Thyroid gland (tissue), 4 donors: Measurements from ENCODE around the gene COL18A1. TPM values are rescaled to one million over a fixed set of nuclear protein-coding genes. Genes with fewer than 3 reads are reported as not detected.

Source experiments
- DNase-seq, 2 donors: peaks; one replicate each; pipeline ENCODE4 v3.0.0-alpha.2; 2019
- H3K27ac ChIP-seq, 3 donors: fragments of 200-600 bp; sonication (generic); 1 replicate in 2 of 3; 2 replicates in 1 of 3; pipeline ENCODE4 v1.5.1; 2016 to 2019; ENCODE audit warnings: mild to moderate bottlenecking in 1 of 3, moderate library complexity in 1 of 3
- H3K27me3 ChIP-seq: fragments of 200-600 bp; sonication (generic); one replicate; pipeline ENCODE4 v1.5.1; 2019
- H3K36me3 ChIP-seq, 2 donors: fragments of 200-600 bp; sonication (generic); one replicate each; pipeline ENCODE4 v1.5.1; 2016 to 2019
- H3K4me1 ChIP-seq, 2 donors: fragments of 200-600 bp; sonication (generic); one replicate each; pipeline ENCODE4 v1.5.1; 2017 to 2019
- H3K4me3 ChIP-seq, 3 donors: fragments of 200-600 bp; sonication (generic); replicated peaks in 1 of 3; 1 replicate in 2 of 3; 2 replicates in 1 of 3; pipeline ENCODE4 v1.5.1; 2016; ENCODE audit warnings: mild to moderate bottlenecking in 1 of 3
- H3K9me3 ChIP-seq: fragments of 200-600 bp; sonication (generic); one replicate; pipeline ENCODE4 v1.5.1; 2017
- CTCF ChIP-seq, 6 experiments: fragments of 200-600 bp in 3 of 6; fragments of 450-650 bp in 3 of 6; sonication (generic) in 3 of 6; IDR thresholded peaks; one replicate each; pipeline ENCODE4 v1.5.1; 2016 to 2019; ENCODE audit warnings: antibody characterized with exemption in 6 of 6, mild to moderate bottlenecking in 2 of 6, inconsistent platforms in 1 of 6, moderate library complexity in 1 of 6
- POLR2A ChIP-seq, 2 donors: fragments of 450-650 bp; IDR thresholded peaks; one replicate each; pipeline ENCODE4 v1.6.1; 2017; ENCODE audit warnings: antibody characterized with exemption in 2 of 2, mild to moderate bottlenecking in 2 of 2, moderate library complexity in 1 of 2
- WGBS, 2 donors: methylation state at CpG; one replicate each; pipeline ENCODE4 v1.1.5; 2017; 5-methylcytosine and 5-hydroxymethylcytosine counted together
- intact Hi-C: fragments of 100-400 bp; cut with DNase I; formaldehyde crosslinking; loops from one replicate; pipeline ENCODE4 v1.15.1; 2023
- total RNA-seq, 4 donors: library from RNA; depleted of rRNA; stranded (reverse); fragments of >200 nt; gene quantifications; one replicate each; pipeline ENCODE4 v1.2.3, GENCODE V29; 2016

COL18A1 gene
- total RNA-seq, 4 donors from 2014 or later = 105 to 264 (median 238) TPM

- H3K27ac ChIP-seq = peak overlapping the region in 2 of 3 donors; percentile 38 to 55
- H3K36me3 ChIP-seq = no peaks in the 10 kb centered on the region
- H3K4me1 ChIP-seq = peaks cover 0 to 32% of the 10 kb centered on the region in 2 donors
- DNase-seq = no peak
- TF ChIP-seq POLR2A (IDR thresholded peaks at IDR 0.05) = no peak
- TF ChIP-seq CTCF (IDR thresholded peaks at IDR 0.05) = no peak
- H3K4me3 ChIP-seq = no peak overlapping the region
- intact Hi-C loops = no loop called here
- H3K27me3 ChIP-seq = no peaks in the 10 kb centered on the region
- H3K9me3 ChIP-seq = no peaks in the 10 kb centered on the region
- 65 to 70% methylated on average over 15 to 17 of the region's 20 CpGs for WGBS, 2 donors
These were observed 18.1 kb upstream of the COL18A1 start for GRCh38 chr21:45386728-45387371.

- Histone ChIP-seq H3K4me1 (peaks cover 0 to 32% of the 10 kb centered on the region in 2 donors), H3K27ac (peak overlapping the region in 2 of 3 donors; percentile 38 to 44), H3K36me3 (no peaks in the 10 kb centered on the region), H3K9me3 (no peaks in the 10 kb centered on the region), H3K27me3 (no peaks in the 10 kb centered on the region), H3K4me3 (no peak overlapping the region)
- WGBS, 2 donors = 83 to 87% methylated on average over 13 of the region's 13 CpGs
- DNase-seq = no peak
- TF ChIP-seq POLR2A (IDR thresholded peaks at IDR 0.05) (no peak), CTCF (IDR thresholded peaks at IDR 0.05) (no peak)
- intact Hi-C loops = no loop called here
These were observed 17.5 kb upstream of the COL18A1 start for GRCh38 chr21:45387506-45387905.

- H3K4me1 ChIP-seq = peaks cover 0 to 32% of the 10 kb centered on the region in 2 donors
- WGBS, 2 donors = 81 to 86% methylated on average over 7 of the region's 7 CpGs
- no peaks in the 10 kb centered on the region for H3K9me3 ChIP-seq
- intact Hi-C loops = no loop called here
- H3K27me3 ChIP-seq = no peaks in the 10 kb centered on the region
- TF ChIP-seq POLR2A (IDR thresholded peaks at IDR 0.05) = no peak
- no peak for TF ChIP-seq CTCF (IDR thresholded peaks at IDR 0.05)
- no peak overlapping the region for H3K4me3 ChIP-seq
- no peak for DNase-seq
- H3K36me3 ChIP-seq = no peaks in the 10 kb centered on the region
- H3K27ac ChIP-seq = peak overlapping the region in 2 of 3 donors; percentile 18 to 73
These were observed 16.9 kb upstream of the COL18A1 start for GRCh38 chr21:45388011-45388521.

- 71 to 73% methylated on average over 15 to 19 of the region's 19 CpGs for WGBS, 2 donors
- Histone ChIP-seq H3K4me1 (peaks cover 0 to 32% of the 10 kb centered on the region in 2 donors), H3K27ac (peak overlapping the region in 2 of 3 donors; percentile 18 to 73), H3K36me3 (no peaks in the 10 kb centered on the region), H3K27me3 (no peaks in the 10 kb centered on the region), H3K9me3 (no peaks in the 10 kb centered on the region), H3K4me3 (no peak overlapping the region)
- intact Hi-C loops = no loop called here
- DNase-seq = peak; percentile 56 to 57
- no peak for TF ChIP-seq POLR2A (IDR thresholded peaks at IDR 0.05)
- TF ChIP-seq CTCF (IDR thresholded peaks at IDR 0.05) = no peak
These were observed 16.2 kb upstream of the COL18A1 start for GRCh38 chr21:45388611-45389296.
